GM21447 (cell line): ENCODE data around the gene CAPN2.
"Not testable (repeated sequence)": the region's sequence is repeated elsewhere in the genome, so short reads cannot be mapped to it uniquely, and the experiment has no call there.

ENCODE experiments used
- ATAC-seq: cut with Tn5 transposase; IDR thresholded peaks from one replicate; pipeline ENCODE4 v1.9.1; 2021; ENCODE audit not compliant: unreplicated experiment

The CAPN2 gene

DNA sequence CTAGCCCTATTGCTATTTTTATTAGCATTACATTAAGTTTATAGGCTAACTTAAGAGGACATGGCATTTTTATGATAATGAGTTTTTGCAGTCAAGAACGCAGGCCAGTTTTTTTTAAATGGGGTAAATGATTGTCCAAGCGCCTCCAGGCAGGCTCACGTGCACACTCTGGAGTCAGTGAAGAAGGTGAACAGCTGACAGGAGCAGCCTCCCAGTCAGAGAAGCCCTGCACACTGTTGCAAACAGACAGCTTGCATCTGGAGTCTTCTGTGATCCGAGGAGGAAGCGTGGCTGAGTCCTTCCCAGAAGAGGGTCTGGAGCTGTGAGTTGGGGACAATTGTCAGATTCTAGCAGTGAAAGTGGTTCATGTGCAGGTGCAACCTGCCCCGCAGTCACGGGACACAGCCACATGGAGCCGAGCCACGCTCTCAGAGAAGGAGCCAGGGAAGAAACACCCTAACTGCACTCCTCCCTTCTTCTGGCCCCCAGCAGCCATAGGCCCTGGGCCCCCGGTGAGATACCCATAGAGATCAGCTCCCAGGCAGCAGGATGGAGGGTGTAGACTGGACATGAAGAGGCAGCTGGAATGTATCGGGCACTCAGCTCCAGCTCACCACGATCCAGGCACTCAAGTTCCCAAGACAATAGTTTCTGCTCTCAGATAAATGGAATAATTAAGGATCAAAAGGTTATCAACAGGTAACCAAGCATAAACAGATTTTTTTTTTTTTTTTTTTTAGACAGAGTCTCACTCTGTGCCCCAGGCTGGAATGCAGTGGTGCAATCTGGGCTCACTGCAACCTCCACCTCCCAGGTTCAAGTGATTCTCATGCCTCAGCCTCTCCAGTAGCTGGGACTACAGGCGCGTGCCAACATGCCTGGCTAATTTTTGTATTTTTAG is 26.4 kb downstream of the CAPN2 start:
- no peak for ATAC-seq

DNA sequence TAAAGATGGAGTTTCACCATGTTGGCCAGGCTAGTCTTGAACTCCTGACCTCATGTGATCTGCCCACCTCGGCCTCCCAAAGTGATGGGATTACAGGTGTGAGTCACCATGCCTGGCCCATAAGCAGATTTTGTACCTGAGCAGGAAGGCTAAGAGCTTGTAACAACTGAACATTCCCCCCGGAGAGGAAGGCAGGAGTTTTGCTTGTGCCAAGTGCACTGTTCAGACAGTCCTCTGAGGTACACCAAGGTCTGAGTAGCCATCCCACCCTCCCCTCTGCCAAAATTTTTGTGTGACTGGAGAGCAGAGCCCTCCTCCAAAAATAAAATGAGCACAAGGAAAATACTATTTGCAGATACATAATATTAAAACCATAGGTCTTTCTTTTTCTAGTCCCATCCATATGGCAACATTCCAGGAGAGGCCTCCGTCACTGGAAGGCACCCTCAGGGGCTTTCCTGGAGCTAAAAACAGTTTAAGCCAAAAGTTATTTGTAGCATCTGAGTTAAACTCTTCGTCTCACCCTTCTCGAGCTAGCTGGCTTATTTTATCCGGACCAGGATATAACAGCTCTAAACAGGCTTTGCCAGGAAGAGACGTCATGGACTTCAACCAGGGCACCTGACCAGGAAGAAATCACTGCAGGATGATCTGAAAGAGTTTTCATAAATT is 27.2 kb downstream of the CAPN2 start:
- ATAC-seq: no peak

DNA sequence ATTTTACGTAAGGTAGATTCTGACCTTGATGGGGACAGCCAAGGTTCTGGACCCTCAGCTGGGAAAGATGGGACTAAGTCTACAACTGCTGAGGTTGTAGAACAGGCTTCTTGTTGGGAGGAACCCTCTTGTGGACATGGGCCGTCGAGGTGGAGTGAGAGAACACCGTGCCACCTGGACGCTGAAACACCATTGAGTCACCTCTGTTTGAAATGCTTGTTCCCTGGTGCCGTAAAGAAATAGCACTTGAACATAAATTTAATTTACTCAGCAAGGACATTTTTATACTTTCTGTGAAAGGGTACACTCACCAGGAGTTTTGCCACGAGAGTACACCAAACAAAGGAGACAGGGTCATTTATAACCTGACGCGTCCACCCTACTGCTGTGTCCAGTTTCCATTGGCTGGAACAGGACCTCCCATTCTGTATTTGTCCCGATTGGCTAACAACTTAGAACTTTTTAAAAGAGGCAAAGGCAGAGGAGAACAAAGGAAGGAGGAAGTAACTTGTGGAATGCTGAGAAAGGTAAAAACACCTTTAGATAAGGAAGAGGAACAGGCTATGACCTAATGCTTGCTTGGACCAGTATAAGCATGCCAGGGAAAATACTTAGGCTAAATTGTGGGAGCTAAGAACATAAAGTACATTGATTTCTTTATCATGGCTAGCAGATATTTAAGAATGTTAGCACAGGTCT is 27.8 kb downstream of the CAPN2 start:
- ATAC-seq: not testable (repeated sequence)

DNA sequence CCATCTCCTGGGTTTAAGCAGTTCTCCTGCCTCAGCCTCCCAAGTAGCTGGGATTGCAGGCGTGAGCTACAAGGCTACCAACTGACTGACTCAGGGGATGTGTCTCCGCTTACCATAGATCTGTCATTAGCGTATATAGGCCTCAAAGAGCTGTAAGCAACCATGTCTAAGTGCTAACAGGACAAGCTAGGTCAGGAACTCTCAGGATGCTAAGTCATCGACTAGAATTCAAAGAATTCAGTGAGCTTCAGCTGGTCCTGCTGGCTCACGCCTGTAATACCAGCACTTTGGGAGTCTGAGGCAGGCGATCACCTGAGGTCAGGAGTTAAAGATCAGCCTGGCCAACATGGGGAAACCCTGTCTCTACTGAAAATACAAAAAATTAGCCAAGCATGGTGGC is 29.5 kb downstream of the CAPN2 start:
- ATAC-seq: no peak

DNA sequence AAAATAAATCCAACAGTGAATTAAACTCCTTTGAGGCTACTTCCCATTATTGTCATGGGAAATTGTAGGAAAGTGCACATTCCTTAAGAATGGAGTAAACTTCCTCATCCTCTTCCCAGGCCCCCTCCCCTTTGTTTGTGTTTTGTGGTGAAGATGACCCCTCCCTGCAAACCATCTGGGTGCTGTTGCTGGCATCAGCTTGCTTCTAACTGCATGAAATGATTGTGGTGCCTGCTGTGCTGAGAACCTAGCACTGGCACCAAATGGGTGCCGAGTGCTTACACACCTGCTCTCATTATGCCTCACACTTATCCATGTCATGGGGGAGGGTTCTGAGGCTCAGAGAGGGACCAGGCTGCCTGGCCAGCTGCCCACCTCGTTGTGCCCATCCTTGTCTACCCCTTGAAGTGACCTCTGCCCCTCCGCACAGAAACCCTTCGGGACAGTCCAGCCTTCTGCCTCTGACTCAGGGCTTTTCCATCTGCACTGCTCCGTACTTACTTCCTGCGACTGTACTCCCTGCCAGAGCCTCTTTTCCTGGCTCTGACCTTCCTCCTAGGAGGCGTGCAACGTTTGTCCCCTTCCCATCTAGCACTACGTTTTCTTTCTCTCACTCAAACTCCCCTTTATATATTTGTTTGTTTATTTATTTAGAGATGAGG is 30.6 kb downstream of the CAPN2 start:
- ATAC-seq: no peak

DNA sequence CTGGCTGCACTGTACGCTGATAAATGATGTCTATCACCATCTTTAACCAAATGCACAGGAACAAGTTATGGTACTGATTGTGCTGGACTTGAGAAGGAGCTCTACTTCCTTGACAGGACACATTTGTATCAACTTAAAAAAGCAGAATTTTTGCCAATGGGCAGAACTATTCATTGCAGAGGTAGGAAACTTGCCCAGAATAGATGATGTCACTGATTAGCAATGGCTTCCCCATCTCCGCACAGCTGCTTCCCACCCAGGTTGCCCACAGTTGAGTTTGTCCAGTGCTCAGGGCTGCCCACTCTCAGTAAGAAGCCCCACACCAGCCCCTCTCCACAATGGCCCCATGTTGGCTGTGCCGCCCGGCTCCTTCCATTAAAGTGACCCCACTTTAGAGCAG is 33.4 kb downstream of the CAPN2 start:
- ATAC-seq: no peak

DNA sequence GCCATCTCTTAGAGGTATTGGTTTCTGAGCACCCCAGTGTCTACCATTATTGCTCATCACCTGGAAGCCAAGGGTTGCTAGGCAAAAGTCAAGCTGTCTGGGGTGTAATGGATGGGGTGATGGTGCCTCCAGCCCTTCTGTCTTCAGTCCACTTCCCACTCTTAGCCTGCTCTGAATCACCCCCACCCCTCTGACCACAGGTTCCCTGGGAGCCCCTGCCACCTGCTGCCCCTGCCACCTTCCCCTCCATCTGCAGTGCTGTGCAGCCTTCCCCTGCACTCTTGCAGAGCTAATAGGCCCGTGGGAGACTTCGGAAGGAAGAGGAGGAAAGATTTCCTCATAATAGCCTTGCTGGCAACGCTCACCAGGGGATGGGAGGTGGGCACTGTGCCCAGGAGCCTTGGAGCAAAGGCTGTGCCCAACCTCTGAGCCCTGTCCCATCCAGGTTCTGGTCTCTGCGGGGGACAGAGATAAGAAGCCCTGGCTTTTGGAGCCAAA is 35.5 kb downstream of the CAPN2 start:
- ATAC-seq: no peak

DNA sequence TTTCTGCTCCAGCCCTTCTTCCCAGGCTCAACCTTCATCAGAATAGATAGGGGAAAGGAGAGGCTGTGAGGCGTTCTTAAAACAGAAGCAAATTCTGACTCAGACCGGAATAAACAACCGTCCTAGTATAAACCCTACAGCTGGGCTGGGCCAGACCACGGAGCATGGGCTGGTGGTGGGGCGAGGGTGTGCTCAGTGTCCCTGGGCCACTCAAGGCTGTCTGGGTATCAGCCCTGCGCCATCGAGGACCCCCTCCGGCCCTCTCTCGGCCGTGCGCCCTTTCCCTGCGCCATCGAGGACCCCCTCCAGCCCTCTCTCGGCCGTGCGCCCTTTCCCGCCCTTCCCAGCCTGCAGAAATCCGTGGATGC is 36.0 kb downstream of the CAPN2 start:
- ATAC-seq: peak; percentile 55

DNA sequence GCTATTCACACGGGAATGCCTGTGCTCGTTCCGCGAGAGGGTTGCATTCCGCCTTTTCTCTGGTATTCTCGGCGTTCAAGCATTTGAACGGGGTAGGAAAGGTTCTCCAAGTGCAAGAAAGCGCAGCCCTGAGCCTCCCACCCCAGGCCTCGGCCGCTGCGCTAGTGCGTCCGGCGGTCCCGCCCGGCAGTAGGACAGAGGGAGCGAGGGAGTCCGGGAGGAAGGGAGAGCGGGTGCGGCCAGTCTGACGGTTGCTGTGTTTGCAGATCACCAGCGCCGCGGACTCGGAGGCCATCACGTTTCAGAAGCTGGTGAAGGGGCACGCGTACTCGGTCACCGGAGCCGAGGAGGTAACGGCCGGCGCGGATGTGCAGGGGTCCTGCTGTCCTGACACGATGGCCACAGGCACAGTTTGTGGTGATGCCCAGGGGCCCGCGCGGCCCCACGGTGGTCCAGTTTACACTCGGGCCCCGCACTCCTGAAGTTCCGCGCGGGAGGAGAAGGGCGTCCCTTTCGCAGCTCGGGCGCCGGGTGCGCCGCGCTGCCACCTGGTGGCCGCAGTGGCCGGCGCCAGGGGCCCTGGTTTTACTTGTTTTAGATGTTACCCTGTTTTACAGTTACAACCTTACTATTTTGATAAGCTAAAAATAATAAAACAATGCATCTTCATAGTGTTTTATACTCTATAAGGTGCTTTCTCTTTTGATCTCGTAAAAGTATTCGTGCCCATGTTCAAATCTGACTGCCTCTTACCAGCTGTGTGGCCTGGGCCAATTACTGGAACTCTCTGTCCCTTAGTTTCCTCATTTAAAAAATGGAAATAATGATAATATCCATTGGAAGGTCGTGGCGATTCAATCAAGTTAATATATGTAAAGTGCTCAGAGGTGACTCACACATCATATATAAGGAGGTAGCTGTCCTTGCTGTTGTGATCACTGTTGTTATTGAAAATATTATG is 36.7 kb downstream of the CAPN2 start:
- peak; percentile 72 for ATAC-seq

DNA sequence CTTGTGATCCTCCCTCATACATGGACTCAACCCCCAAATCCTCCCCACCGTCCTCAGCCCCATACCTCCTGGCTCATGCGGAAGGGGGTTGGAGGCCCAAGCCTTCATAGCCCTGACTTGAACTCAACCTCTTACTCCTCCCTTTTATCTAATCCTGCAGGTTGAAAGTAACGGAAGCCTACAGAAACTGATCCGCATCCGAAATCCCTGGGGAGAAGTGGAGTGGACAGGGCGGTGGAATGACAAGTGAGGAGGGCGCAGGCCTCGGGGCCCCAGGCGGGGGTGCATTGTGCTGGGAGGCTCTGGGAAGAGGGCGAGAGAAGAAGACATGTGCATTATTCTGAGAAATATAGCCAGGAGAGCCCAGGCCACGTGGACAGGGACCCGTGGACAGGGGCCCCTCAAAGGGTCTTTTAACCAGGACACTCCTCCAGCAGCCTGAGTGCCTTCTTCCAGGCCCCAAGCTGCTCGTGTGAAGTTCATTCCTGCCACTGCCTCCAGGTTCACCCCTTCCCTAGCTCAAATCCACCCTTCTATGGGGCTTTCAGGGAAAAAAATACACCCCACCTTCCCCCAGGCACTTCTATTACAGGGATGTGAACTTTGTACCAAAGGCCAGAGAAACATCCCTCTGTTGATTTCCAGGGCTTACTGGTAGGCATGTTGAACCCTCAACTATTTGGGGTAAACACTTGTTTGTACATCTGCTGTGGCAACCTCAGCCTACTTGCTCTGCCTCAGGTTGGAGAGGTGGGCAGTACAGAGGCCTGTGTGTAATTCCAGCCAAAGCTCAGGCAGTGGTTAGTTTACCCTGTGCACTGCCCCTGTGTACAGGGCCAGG is 38.6 kb downstream of the CAPN2 start:
- ATAC-seq: no peak

DNA sequence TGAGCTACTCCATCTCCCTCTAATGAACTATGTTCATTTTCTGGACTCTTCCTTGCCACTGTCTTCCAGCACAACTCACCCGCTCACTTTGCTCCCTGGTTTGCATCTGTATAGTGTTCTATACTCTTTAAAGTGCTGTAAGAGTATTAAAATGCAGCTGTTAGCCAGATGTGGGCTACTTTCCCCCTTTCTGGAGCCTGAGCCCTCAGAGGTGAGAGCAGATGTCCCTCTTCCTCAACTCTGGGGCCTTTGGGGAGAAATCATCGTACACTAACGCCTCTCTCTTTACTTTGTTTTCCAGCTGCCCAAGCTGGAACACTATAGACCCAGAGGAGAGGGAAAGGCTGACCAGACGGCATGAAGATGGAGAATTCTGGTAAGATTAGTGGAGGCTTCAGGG is 39.4 kb downstream of the CAPN2 start:
- no peak for ATAC-seq

DNA sequence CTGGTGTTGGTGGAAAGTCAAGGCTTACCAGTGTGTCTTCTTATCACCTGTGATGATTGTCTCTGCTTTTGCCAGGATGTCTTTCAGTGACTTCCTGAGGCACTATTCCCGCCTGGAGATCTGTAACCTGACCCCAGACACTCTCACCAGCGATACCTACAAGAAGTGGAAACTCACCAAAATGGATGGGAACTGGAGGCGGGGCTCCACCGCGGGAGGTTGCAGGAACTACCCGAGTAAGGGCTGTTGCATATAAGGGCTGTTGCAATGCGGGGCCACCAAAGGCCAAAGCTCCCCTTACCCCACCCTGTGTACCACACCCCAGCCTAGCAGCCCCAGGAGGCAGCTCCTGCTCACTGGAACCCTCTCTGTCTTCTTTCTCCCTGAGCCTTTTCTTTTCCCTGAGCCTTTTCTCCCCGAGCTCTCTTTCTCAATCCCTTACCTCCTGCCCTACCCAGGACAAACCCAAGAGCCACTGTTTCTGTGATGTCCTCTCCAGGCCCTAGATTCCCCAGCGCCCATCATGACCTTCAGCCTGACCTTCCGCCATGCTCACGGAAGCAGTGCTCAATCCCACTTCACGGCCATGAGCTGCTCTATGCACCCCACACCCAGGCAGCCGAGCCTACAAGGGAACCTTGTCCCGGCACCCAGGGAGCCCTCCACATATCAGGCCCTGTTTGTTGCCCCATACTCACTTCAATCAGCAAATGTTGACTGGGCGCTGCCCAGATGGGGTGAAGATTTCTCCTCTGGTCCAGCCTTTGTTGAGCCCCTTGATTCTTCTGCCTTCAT is 40.6 kb downstream of the CAPN2 start:
- ATAC-seq: no peak

DNA sequence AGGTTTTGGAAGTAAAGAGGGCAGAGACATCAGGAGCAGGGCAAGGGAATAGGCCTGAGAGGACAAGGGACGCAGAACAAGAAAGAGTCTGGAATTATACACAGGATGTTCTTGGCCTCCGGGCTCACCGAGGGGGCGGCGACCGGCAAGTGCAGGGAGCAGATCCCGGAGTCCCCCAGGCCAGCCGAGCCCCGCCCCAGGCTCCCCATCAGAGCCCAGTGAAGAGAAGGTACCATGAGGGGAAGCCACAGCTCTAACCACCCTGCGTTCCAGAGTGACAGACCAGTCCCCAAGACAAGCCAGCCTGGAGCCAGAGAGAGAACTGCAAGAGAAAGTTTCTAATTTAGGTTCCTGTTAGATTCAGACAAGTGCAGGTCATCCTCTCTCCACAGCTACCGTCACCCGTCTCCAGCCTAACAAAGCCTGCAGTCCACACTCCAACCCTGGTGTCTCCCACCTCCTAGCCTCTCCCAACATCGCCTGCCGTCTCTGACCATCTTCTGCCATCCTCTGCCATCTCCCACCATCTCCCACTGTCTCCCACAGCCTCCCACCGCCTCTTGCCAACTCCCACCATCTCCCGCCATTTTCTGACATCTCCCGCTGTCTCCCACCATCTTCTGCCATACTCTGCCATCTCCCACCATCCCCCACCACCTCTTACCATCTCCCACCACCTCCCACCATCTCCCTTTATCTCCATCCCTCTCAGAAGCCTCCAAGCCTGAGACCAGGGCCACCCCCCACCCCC is 42.5 kb downstream of the CAPN2 start:
- no peak for ATAC-seq

DNA sequence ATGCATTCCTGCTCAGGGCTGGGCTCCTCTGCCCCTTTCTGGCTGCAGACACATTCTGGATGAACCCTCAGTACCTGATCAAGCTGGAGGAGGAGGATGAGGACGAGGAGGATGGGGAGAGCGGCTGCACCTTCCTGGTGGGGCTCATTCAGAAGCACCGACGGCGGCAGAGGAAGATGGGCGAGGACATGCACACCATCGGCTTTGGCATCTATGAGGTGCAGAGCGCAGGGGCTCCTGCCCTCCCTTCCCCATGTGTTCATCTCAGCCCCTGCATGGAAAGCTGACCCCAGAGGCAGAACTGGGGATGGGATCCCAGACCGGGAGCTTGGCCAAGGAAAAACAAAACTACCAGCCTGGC is 43.1 kb downstream of the CAPN2 start:
- no peak for ATAC-seq

DNA sequence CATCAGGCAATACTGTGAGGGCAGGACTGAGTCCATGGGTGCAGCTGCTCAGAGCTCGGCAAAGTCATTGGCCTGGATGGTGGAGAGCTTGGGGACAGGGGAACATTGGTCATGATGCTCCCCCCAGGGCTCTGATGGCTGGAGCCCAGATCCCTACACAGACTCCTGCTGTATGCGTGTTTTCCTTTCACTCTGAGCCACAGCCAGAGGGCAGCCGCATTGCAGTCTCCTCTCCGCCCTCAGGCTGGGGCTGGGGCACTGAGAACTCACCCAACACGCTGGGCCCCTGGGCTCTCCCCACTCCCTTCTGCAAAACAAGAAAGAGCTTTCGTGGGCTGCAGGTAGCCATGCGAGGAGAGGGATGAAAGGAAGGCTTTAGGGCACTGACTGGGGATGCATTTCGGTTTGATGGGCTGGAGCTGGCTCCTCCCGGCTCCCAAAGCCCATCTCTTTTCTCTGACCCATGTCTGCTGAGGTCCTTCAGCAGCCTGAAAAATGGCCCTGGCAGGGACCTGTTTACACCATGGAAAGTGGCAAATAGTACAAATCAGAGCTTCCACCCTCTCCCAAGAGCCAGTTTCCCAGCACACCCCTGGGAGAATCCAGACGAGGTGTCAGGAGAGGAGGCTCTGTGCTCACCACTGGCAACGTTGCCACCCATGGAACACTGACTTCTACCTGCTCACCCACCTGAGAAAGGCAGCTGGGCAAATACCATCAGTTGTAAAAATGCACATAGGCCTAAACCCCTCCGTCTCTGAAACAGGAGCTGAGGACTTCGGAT is 43.8 kb downstream of the CAPN2 start:
- ATAC-seq: no peak

DNA sequence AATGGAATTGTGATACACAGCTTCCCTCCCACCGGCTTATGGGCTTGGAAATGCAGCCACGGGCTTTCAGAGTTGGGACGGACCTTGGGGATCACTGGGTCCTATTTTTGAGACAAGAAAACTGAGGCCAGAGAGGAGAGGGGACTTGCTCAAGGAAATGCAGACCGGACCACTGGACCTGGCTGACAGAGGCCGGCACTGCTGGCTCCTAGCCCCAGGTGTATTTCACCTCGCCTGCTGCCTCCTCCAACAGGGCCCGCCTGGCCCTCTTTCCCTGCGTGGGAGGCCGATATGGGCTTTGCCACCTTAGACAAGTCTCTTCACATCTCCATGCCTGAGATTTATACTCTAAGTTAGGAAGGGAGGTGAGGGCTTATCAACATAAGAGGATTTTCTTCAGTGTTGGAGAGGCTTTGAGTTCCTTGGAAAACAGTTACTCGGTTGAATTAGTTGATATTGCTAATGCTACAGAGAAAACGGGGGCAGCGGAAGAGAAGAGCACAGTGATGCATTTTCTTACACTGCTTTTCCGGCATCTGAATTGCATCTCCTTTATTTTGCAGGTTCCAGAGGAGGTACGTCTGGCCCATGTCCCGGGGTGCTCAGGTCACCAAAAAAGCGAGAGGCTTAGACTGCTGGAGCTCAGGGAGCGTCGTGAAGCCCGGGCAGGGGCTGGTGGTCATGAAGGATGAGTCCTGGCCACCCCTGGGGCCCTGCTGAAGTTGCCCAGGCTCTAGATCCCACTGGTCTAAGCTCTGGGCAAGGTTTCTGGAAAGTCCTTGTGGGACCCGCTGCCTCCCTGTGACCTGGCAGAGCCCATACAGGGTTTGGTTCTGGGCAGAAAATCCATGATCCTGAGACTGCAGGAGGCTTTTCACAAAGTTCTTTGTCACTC is 44.7 kb downstream of the CAPN2 start:
- no peak for ATAC-seq
